Mammary epithelial cell (primary cell): ENCODE measurements around the gene ZNF749.

Experiments used
- EZH2 ChIP-seq: IDR thresholded peaks from 2 replicates; pipeline ENCODE4 v1.6.1; 2012; ENCODE audit warnings: low read length, inconsistent platforms, borderline replicate concordance
- TF ChIP-seq, protein P1 (sequence below), 2 donors: IDR thresholded peaks in 1 of 2; conservative IDR thresholded peaks in 1 of 2; 2 replicates each; pipeline ENCODE4 v1.5.1; 2011 to 2012; ENCODE audit warnings: inconsistent platforms in 2 of 2, low read length in 2 of 2, mild to moderate bottlenecking in 2 of 2, control low read depth in 1 of 2, low read depth in 1 of 2; ENCODE audit not compliant: insufficient read depth in 1 of 2; ENCODE audit errors: extremely low read depth in 1 of 2

DNA sequence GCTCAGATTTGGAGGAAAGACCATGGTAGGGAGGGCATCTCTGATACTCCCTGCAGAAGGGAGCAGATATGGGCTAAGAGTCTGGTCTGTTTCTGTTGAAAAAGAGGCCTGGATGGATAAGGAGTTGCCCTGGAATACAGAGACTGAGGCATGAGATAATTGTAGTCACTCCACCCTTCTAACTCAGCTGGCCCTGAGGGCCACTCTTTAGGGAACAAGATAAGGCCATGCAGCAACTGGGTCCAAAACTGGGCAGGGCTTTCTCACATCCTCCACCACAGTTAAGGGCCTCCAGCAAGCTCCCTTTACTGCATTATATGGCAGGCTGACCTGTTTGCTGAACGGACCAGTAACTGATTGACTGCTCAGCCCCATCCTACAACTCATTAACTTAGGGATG, 1.3 kb downstream of the ZNF749 start:
- TF ChIP-seq, protein P1, sequence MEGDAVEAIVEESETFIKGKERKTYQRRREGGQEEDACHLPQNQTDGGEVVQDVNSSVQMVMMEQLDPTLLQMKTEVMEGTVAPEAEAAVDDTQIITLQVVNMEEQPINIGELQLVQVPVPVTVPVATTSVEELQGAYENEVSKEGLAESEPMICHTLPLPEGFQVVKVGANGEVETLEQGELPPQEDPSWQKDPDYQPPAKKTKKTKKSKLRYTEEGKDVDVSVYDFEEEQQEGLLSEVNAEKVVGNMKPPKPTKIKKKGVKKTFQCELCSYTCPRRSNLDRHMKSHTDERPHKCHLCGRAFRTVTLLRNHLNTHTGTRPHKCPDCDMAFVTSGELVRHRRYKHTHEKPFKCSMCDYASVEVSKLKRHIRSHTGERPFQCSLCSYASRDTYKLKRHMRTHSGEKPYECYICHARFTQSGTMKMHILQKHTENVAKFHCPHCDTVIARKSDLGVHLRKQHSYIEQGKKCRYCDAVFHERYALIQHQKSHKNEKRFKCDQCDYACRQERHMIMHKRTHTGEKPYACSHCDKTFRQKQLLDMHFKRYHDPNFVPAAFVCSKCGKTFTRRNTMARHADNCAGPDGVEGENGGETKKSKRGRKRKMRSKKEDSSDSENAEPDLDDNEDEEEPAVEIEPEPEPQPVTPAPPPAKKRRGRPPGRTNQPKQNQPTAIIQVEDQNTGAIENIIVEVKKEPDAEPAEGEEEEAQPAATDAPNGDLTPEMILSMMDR (conservative IDR thresholded peaks at IDR 0.05 in 1 of 2, IDR thresholded peaks at IDR 0.05 in 1 of 2; ENCODE audit: extremely low read depth in 1 of 2, insufficient read depth in 1 of 2, low read depth in 1 of 2, low read length in 2 of 2), result no peak
- no peak for TF ChIP-seq EZH2
